Adrenal gland (tissue), 5 donors: ENCODE data around the gene RALGDS.

Source experiments
- CTCF ChIP-seq, 6 experiments: fragments of 450-650 bp in 4 of 6; fragments of 200-600 bp in 2 of 6; sonication (generic) in 1 of 6; IDR thresholded peaks; 1 replicate in 5 of 6; 2 replicates in 1 of 6; pipeline versions ENCODE4 v1.5.1 to v1.8.0; 2016 to 2021; ENCODE audit warnings: antibody characterized with exemption in 6 of 6, mild to moderate bottlenecking in 2 of 6, moderate library complexity in 1 of 6
- POLR2A ChIP-seq, 2 donors: fragments of 450-650 bp; IDR thresholded peaks; one replicate each; pipeline ENCODE4 v1.6.1; 2017; ENCODE audit warnings: antibody characterized with exemption in 2 of 2, mild to moderate bottlenecking in 2 of 2, moderate library complexity in 1 of 2
- donor health status: DM: no; HTN: no; CAD: no.

GRCh38 chr9:133151601-133152525 lies 30.8 kb upstream of the RALGDS start:
- no peak for TF ChIP-seq CTCF (IDR thresholded peaks at IDR 0.05)
- no peak for TF ChIP-seq POLR2A (IDR thresholded peaks at IDR 0.05)
